ENCODE data around the gene SLC7A1. TPM values are rescaled to one million over a fixed set of nuclear protein-coding genes. Genes with fewer than 3 reads are reported as not detected.

SLC7A1 gene
- total RNA-seq, 1 donor from 2014 or later = 43.2 TPM

GRCh38 chr13:29542381-29542780 is 53.1 kb downstream of the SLC7A1 start:
- no peaks in the 10 kb centered on the region for H3K36me3 ChIP-seq
- intact Hi-C loops (cut with DNase I) = no loop called here
- H3K27ac ChIP-seq = no peak overlapping the region
- H3K4me1 ChIP-seq = peaks cover 25% of the 10 kb centered on the region
- H3K9me3 ChIP-seq = no peaks in the 10 kb centered on the region
- H3K27me3 ChIP-seq = no peaks in the 10 kb centered on the region
- no peak overlapping the region for H3K4me3 ChIP-seq
- no peak for DNase-seq (ENCODE audit: extremely low spot score in 2 of 2)
- TF ChIP-seq CTCF (IDR thresholded peaks at IDR 0.05) = no peak

GRCh38 chr13:29541400-29541799 is 54.1 kb downstream of the SLC7A1 start:
- Histone ChIP-seq H3K9me3 (no peaks in the 10 kb centered on the region), H3K4me3 (no peak overlapping the region), H3K27ac (no peak overlapping the region), H3K27me3 (no peaks in the 10 kb centered on the region), H3K36me3 (no peaks in the 10 kb centered on the region), H3K4me1 (peaks cover 16% of the 10 kb centered on the region)
- intact Hi-C loops (cut with DNase I) = no loop called here
- no peak for TF ChIP-seq POLR2AphosphoS5 (IDR thresholded peaks at IDR 0.05; ENCODE audit: insufficient read depth in 1 of 2, low read depth in 1 of 2)
- no peak for TF ChIP-seq CTCF (IDR thresholded peaks at IDR 0.05)
- TF ChIP-seq POLR2A (IDR thresholded peaks at IDR 0.05) = no peak
- no peak for DNase-seq (ENCODE audit: extremely low spot score in 2 of 2)

GRCh38 chr13:29540799-29541198 is 54.7 kb downstream of the SLC7A1 start:
- no peak for DNase-seq (ENCODE audit: extremely low spot score in 2 of 2)
- Histone ChIP-seq H3K4me3 (no peak overlapping the region), H3K9me3 (no peaks in the 10 kb centered on the region), H3K27ac (no peak overlapping the region), H3K4me1 (peaks cover 12% of the 10 kb centered on the region), H3K27me3 (no peaks in the 10 kb centered on the region), H3K36me3 (peaks cover 0 to 2% of the 10 kb centered on the region in 2 donors)
- intact Hi-C loops (cut with DNase I) = no loop called here
- TF ChIP-seq CTCF (IDR thresholded peaks at IDR 0.05) = no peak
- no peak for TF ChIP-seq POLR2AphosphoS5 (IDR thresholded peaks at IDR 0.05; ENCODE audit: insufficient read depth in 1 of 2, low read depth in 1 of 2)
- no peak for TF ChIP-seq POLR2A (IDR thresholded peaks at IDR 0.05)

- peaks cover 12% of the 10 kb centered on the region for H3K4me1 ChIP-seq
- H3K9me3 ChIP-seq = no peaks in the 10 kb centered on the region
- no peaks in the 10 kb centered on the region for H3K27me3 ChIP-seq
- no peak overlapping the region for H3K27ac ChIP-seq
- DNase-seq (ENCODE audit: extremely low spot score in 2 of 2) = no peak
- intact Hi-C loops (cut with DNase I) = no loop called here
- H3K4me3 ChIP-seq = no peak overlapping the region
- TF ChIP-seq CTCF (IDR thresholded peaks at IDR 0.05) (no peak), POLR2AphosphoS5 (IDR thresholded peaks at IDR 0.05; ENCODE audit: insufficient read depth in 1 of 2, low read depth in 1 of 2) (no peak), POLR2A (IDR thresholded peaks at IDR 0.05) (no peak)
- H3K36me3 ChIP-seq = peaks cover 0 to 4% of the 10 kb centered on the region in 2 donors
These were observed 55.2 kb downstream of the SLC7A1 start for GRCh38 chr13:29540334-29540733.

- TF ChIP-seq POLR2AphosphoS5 (IDR thresholded peaks at IDR 0.05; ENCODE audit: insufficient read depth in 1 of 2, low read depth in 1 of 2) (no peak), CTCF (IDR thresholded peaks at IDR 0.05) (no peak), POLR2A (IDR thresholded peaks at IDR 0.05) (no peak)
- intact Hi-C loops (cut with DNase I) = no loop called here
- H3K27me3 ChIP-seq = no peaks in the 10 kb centered on the region
- no peak overlapping the region for H3K27ac ChIP-seq
- DNase-seq (ENCODE audit: extremely low spot score in 2 of 2) = no peak
- peaks cover 0 to 4% of the 10 kb centered on the region in 2 donors for H3K36me3 ChIP-seq
- no peak overlapping the region for H3K4me3 ChIP-seq
- H3K4me1 ChIP-seq = peaks cover 12% of the 10 kb centered on the region
- H3K9me3 ChIP-seq = no peaks in the 10 kb centered on the region
These were observed 55.6 kb downstream of the SLC7A1 start for GRCh38 chr13:29539856-29540255.

All from vagina (tissue), 2 donors.